A673 (cell line): ENCODE results near the gene RPL36. TPM values are rescaled to one million over a fixed set of nuclear protein-coding genes. Genes with fewer than 3 reads are reported as not detected.

Experiments
- BruUV-seq: library from RNA; stranded (reverse); fragments of 400-500 nt; replicated peaks from 2 replicates; lab custom pipeline; 2021; lab: Mats Ljungman, UMichigan
- CTCF ChIA-PET: fragments of 300-600 bp; sonication (Branson Sonifier 250); formaldehyde crosslinking; loops from one replicate; lab custom pipeline; 2022; ENCODE audit warnings: antibody characterized with exemption; lab: Charles Lee
- POLR2A ChIA-PET: fragments of 300-600 bp; sonication (Branson Sonifier 250); formaldehyde crosslinking; loops from one replicate; lab custom pipeline; 2022; ENCODE audit warnings: antibody characterized with exemption; ENCODE audit not compliant: low non-redundant PET; lab: Charles Lee
- DNase-seq: peaks from one replicate; pipeline ENCODE4 v3.0.0-alpha.2; 2015; ENCODE audit warnings: low spot score
- H3K27ac ChIP-seq: fragments of 200-600 bp; sonication (generic); 2 replicates; pipeline ENCODE4 v1.5.1; 2016; ENCODE audit warnings: mixed run types, low read depth, mild to moderate bottlenecking, mixed read lengths, antibody characterized with exemption, low read length; ENCODE audit not compliant: poor library complexity, severe bottlenecking
- H3K27me3 ChIP-seq: fragments of 200-600 bp; sonication (generic); replicated peaks from 2 replicates; pipeline ENCODE4 v1.6.1; 2017; ENCODE audit warnings: mixed run types, low read depth, mild to moderate bottlenecking, mixed read lengths, antibody characterized with exemption, low read length; ENCODE audit not compliant: insufficient read depth, poor library complexity
- H3K36me3 ChIP-seq: fragments of 200-600 bp; sonication (generic); 2 replicates; pipeline ENCODE4 v1.6.1; 2016; ENCODE audit warnings: mixed run types, mild to moderate bottlenecking, mixed read lengths, antibody characterized with exemption, low read length; ENCODE audit not compliant: insufficient read depth, poor library complexity, severe bottlenecking
- H3K4me1 ChIP-seq: fragments of 200-600 bp; sonication (generic); 2 replicates; pipeline ENCODE4 v1.6.1; 2017; ENCODE audit warnings: mixed run types, mild to moderate bottlenecking, mixed read lengths, antibody characterized with exemption, low read length; ENCODE audit not compliant: insufficient read depth, poor library complexity, severe bottlenecking
- H3K4me3 ChIP-seq: fragments of 200-600 bp; sonication (generic); 2 replicates; pipeline ENCODE4 v1.5.1; 2016; ENCODE audit warnings: low read depth, mixed run types, mild to moderate bottlenecking, mixed read lengths, low read length; ENCODE audit not compliant: poor library complexity, severe bottlenecking
- H3K9me3 ChIP-seq: fragments of 200-600 bp; sonication (generic); 2 replicates; pipeline ENCODE4 v1.6.1; 2016; ENCODE audit warnings: mixed run types, low read depth, mild to moderate bottlenecking, mixed read lengths, antibody characterized with exemption, low read length; ENCODE audit not compliant: poor library complexity, severe bottlenecking
- EZH2 ChIP-seq: fragments of 200-600 bp; sonication (generic); IDR thresholded peaks from 2 replicates; pipeline ENCODE4 v1.6.1; 2017; ENCODE audit warnings: borderline replicate concordance, low read depth, mild to moderate bottlenecking, mixed read lengths, antibody characterized with exemption, low read length; ENCODE audit not compliant: poor library complexity, severe bottlenecking
- intact Hi-C: fragments of 100-400 bp; cut with micrococcal nuclease; formaldehyde crosslinking; loops from one replicate; pipeline ENCODE4 v1.10.0; 2022; ENCODE audit not compliant: unreplicated experiment
- total RNA-seq: library from RNA; stranded (reverse); gene quantifications from 2 replicates; pipeline ENCODE4 v1.2.3, GENCODE V29; 2021
- TF ChIP-seq, protein P1 (sequence below): fragments of 300-800, 200-600 bp; sonication (generic); conservative IDR thresholded peaks from 2 replicates; pipeline ENCODE4 v1.5.1; 2017; ENCODE audit warnings: low read depth, mild to moderate bottlenecking, antibody characterized with exemption, low read length, moderate library complexity, mixed read lengths

Gene RPL36
- total RNA-seq, 1 experiment from 2014 or later: 992 TPM

DNA sequence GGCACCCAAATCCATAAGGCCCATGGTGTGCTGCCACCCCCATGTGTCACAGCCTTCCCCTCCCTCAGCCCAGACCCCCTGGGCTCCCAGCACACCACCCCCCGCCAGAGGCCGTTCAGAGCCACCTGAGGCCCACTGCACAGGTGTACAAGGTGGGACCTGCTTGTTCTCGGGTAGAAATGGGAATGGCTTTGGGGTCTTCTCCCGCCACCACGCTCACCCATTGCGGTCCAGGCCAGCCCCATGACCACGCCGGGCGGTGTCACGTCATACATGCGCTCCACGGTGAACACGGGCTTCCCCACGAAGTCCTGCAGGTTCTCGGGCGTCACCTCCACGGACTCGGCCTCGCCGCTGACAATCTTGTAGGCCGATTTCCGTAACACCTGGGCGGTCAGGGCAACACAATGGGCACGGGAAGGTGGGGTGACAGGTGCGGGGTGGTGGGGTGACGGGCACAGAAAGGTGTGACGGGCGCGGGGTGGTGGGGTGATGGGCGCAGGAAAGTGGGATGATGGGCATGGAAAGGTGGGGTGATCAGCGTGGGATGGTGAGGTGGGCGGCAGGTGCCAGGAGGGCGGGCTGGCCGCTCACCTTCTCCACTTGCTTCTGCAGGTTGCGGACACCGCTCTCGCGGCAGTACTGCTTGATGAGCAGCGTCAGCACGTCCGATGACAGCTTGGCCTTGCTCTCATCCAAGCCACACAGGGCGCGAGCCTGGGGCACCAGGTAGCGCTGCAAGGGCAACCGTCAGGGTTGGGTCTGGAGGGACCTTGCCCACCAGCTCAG, 4.3 kb downstream of the RPL36 start:
- H3K9me3 ChIP-seq: no peaks in the 10 kb centered on the region
- peaks cover 76% of the 10 kb centered on the region for H3K36me3 ChIP-seq
- H3K4me3 ChIP-seq: no peak overlapping the region
- TF ChIP-seq, protein P1, sequence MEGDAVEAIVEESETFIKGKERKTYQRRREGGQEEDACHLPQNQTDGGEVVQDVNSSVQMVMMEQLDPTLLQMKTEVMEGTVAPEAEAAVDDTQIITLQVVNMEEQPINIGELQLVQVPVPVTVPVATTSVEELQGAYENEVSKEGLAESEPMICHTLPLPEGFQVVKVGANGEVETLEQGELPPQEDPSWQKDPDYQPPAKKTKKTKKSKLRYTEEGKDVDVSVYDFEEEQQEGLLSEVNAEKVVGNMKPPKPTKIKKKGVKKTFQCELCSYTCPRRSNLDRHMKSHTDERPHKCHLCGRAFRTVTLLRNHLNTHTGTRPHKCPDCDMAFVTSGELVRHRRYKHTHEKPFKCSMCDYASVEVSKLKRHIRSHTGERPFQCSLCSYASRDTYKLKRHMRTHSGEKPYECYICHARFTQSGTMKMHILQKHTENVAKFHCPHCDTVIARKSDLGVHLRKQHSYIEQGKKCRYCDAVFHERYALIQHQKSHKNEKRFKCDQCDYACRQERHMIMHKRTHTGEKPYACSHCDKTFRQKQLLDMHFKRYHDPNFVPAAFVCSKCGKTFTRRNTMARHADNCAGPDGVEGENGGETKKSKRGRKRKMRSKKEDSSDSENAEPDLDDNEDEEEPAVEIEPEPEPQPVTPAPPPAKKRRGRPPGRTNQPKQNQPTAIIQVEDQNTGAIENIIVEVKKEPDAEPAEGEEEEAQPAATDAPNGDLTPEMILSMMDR: no peak
- no peak for TF ChIP-seq EZH2
- ChIA-PET POLR2A (interaction anchor here (0.6 kb wide), 1 partner anchor 22 kb away, joined by 3 read pairs; no protein-coding TSS in a partner anchor), CTCF (no interaction called here)
- DNase-seq: no peak
- peaks cover 8% of the 10 kb centered on the region for H3K4me1 ChIP-seq
- no TSS peak for BruUV-seq
- H3K27me3 ChIP-seq: no peaks in the 10 kb centered on the region
- no peak overlapping the region for H3K27ac ChIP-seq
- intact Hi-C loops: no loop called here

DNA sequence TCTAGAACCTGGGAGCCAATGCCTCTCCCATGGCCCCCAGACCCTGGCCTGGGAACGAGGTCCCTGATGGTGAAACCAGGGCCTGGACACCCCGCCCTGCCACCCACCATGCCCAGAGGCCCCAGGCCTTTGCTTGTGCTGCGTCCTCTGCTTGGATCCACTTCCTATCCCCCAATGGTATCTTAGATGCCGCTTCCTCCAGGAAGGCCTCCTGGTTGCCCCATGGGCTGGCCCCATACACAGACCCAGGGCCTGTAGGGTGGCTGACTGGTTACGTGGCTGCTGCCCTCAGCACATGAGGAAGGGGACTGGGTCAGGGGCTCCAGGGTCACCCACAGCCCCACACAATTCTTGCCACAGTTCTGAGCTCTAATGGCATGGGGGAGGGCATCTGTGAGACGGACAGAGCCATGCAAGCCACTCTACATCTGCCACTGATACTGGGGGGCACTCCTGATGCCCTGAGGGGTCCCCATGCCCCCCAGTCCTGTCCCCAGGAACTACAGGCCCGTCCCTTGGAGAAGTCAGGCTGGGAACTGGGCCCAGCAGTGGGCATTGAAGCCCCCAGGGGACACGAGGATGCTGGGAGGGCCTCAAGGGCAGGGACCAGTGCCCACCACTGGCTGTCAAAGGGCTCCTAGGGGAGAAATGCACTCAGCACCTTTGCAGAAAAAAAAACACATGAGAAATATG, 5.0 kb downstream of the RPL36 start:
- Histone ChIP-seq H3K9me3 (no peaks in the 10 kb centered on the region), H3K27ac (no peak overlapping the region), H3K27me3 (no peaks in the 10 kb centered on the region), H3K4me1 (peaks cover 8% of the 10 kb centered on the region), H3K36me3 (peaks cover 83% of the 10 kb centered on the region), H3K4me3 (no peak overlapping the region)
- intact Hi-C loops: no loop called here
- CTCF ChIA-PET: no interaction called here
- no TSS peak for BruUV-seq
- DNase-seq: no peak
- POLR2A ChIA-PET: interaction anchor here (0.6 kb wide), 1 partner anchor 21 kb away, joined by 3 read pairs; no protein-coding TSS in a partner anchor
- no peak for TF ChIP-seq EZH2
- TF ChIP-seq, protein P1: no peak

GRCh38 chr19:5695649-5696195, 5.6 kb downstream of the RPL36 start:
- CTCF ChIA-PET: no interaction called here
- no peak for DNase-seq

More at GRCh38 chr19:5695649-5696195, 5.6 kb downstream of the RPL36 start:
- TF ChIP-seq, protein P1: no peak
- TF ChIP-seq EZH2: no peak
- no peaks in the 10 kb centered on the region for H3K9me3 ChIP-seq
- no peak overlapping the region for H3K27ac ChIP-seq
- POLR2A ChIA-PET: no interaction called here
- no peak overlapping the region for H3K4me3 ChIP-seq
- H3K27me3 ChIP-seq: no peaks in the 10 kb centered on the region
- peaks cover 90% of the 10 kb centered on the region for H3K36me3 ChIP-seq
- BruUV-seq: no TSS peak
- H3K4me1 ChIP-seq: peaks cover 8% of the 10 kb centered on the region
- intact Hi-C loops: no loop called here
